ENCODE results near the gene UGCG.

Gene UGCG

DNA sequence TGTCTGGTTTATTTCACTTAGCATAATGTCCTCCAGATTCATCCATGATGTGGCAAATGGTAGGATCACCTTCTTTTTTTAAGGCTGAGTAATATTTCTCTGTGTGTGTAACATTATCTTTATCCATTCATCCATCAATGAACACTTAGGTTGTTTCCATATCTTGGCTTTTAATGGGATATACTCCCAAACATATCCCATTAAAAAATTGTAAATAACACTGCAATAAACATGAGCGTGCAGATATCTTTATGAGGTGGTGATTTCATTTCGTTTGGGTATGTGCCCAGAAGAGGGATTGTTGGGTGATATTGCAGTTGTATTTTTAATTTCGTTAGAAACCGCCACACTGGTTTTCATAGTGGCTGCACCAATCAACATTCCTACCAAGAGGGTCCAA, 36.2 kb upstream of the UGCG start:
- TF ChIP-seq, protein P1, sequence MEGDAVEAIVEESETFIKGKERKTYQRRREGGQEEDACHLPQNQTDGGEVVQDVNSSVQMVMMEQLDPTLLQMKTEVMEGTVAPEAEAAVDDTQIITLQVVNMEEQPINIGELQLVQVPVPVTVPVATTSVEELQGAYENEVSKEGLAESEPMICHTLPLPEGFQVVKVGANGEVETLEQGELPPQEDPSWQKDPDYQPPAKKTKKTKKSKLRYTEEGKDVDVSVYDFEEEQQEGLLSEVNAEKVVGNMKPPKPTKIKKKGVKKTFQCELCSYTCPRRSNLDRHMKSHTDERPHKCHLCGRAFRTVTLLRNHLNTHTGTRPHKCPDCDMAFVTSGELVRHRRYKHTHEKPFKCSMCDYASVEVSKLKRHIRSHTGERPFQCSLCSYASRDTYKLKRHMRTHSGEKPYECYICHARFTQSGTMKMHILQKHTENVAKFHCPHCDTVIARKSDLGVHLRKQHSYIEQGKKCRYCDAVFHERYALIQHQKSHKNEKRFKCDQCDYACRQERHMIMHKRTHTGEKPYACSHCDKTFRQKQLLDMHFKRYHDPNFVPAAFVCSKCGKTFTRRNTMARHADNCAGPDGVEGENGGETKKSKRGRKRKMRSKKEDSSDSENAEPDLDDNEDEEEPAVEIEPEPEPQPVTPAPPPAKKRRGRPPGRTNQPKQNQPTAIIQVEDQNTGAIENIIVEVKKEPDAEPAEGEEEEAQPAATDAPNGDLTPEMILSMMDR (IDR thresholded peaks at IDR 0.05; ENCODE audit: control insufficient read depth, insufficient read depth, low read depth, low read length, missing control alignments) = no peak
- no peak for DNase-seq (ENCODE audit: low read depth)

DNA sequence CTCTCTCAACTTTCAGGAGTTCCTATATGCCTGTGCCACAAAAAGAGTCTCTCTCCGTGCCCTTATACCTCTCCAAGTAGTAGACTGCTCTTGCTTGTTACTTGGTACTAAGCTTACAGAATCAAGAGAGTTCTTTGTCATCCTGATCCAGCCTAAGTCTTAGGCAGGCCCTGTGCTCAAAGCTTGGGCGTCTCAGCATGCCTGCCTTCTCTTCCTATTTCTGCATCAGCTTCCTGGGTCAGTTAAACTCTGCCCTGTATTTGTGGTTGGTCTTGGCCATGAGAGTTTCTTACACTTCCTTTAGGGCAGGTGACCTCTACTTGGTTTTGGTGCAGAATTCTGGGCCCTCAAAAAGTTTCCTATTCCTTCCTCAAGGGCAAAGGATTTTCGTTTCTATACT, 33.0 kb upstream of the UGCG start:
- DNase-seq (ENCODE audit: low read depth) = no peak
- no peak overlapping the region for H3K4me3 ChIP-seq (ENCODE audit: control insufficient read depth, low read depth, low read length)
- TF ChIP-seq, protein P1 (IDR thresholded peaks at IDR 0.05; ENCODE audit: control insufficient read depth, insufficient read depth, low read depth, low read length, missing control alignments) = no peak

More for the DNA sequence above, 36.2 kb upstream of the UGCG start:
- H3K4me3 ChIP-seq (ENCODE audit: control insufficient read depth, low read depth, low read length) = no peak overlapping the region

DNA sequence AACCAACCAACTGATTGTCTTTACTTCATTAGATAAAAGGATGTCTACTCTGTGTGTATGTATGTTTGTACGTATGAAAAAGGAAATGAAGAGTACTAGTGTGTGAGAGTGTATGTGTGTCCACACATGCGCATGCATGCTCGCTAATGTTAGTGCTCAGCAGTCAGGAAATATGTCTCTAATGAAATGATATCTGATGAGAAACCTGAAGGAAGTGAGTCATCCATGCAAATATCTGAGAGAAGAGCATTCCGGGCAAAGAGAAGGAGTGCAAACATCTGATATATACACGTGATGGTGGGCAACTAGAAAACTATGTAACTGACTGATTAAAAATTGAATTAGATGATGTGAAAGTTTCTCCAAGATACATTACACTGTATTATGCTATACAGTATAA, 29.6 kb upstream of the UGCG start:
- DNase-seq (ENCODE audit: low read depth) = no peak
- TF ChIP-seq, protein P1 (IDR thresholded peaks at IDR 0.05; ENCODE audit: control insufficient read depth, insufficient read depth, low read depth, low read length, missing control alignments) = no peak
- H3K4me3 ChIP-seq (ENCODE audit: control insufficient read depth, low read depth, low read length) = no peak overlapping the region

DNA sequence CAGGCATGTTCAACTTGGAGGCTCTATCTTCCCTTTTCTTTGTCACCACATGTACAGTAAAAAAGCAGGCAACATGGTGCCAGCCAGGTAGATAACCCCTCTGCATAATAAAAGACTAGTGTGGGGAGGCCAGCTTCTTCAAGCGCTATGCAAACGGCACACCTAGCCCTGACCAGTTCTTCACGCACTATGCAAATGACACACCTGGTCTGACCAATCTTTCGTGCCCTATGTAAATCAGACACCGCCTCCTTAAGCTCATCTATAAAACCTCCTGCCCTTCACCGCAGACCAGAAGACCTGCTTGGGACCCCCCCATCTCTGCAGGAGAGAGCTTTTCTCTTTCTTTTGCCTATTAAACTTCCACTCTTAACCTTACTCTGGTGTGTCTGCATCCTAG, 28.1 kb upstream of the UGCG start:
- TF ChIP-seq, protein P1 (IDR thresholded peaks at IDR 0.05; ENCODE audit: control insufficient read depth, insufficient read depth, low read depth, low read length, missing control alignments) = no peak
- H3K4me3 ChIP-seq (ENCODE audit: control insufficient read depth, low read depth, low read length) = no peak overlapping the region
- no peak for DNase-seq (ENCODE audit: low read depth)

DNA sequence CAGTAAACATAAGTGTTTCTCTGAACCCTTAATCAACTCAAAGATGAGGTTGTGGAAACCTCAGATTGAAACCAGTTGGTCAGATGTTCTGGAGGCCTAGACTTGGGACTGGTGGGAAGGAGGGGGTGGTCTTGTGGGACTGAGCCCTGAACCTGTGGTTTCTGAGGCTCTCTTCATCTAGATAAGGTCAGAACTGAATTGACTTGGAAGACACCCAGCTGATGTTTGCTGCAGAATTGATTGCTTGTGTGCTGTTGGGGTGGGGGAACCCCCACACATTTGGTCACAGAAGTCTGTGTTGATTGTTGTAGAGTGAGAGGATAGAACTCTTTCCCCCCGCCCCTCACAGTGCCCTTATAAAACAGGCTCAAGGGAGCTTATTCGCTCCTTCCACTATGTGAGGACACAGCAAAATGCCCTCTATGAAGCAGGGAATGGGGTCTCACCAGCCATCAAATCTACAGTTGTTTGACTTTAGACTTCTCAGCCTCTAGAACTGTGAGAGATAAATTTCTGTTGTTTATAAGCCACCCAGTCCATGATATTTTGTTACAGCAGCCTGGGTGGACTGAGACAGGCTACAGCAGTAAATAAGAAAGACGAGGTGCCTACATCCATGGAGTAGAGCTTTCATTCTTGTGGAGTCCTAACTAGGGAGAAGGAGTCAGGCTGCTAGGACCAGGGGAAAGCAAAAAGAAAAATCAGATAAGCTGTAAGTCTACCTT, 25.7 kb upstream of the UGCG start:
- DNase-seq (ENCODE audit: low read depth) = no peak
- TF ChIP-seq, protein P1 (IDR thresholded peaks at IDR 0.05; ENCODE audit: control insufficient read depth, insufficient read depth, low read depth, low read length, missing control alignments) = no peak
- no peak overlapping the region for H3K4me3 ChIP-seq (ENCODE audit: control insufficient read depth, low read depth, low read length)

DNA sequence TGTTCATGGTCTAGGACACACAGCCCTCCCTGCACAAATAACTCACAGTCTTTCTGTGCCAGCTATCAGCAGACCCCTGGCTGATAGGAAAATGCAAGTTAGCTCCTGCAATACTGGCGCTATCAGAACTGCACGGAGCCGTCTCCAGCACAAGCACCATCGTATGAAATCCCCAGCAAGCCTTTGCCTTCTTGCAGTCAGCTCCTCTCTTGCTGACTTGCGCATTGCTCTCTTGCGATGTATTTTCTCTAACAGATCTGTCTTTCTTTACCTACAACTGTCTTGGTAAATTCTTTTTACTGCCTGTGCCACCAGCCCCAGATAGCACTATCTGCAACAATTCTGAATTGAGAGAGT, 25.1 kb upstream of the UGCG start:
- no peak overlapping the region for H3K4me3 ChIP-seq (ENCODE audit: control insufficient read depth, low read depth, low read length)
- TF ChIP-seq, protein P1 (IDR thresholded peaks at IDR 0.05; ENCODE audit: control insufficient read depth, insufficient read depth, low read depth, low read length, missing control alignments) = no peak
- DNase-seq (ENCODE audit: low read depth) = no peak
